H1 (cell line): ENCODE results near the gene PRDM4. TPM values are rescaled to one million over a fixed set of nuclear protein-coding genes. Genes with fewer than 3 reads are reported as not detected.

Source experiments
- ASH2L ChIP-seq: fragments of 200-600, 300-600 bp; sonication (generic); IDR thresholded peaks from one replicate; pipeline ENCODE4 v1.7.1; 2017; ENCODE audit warnings: low read length
- ATF3 ChIP-seq: IDR thresholded peaks from 2 replicates; pipeline ENCODE4 v1.6.1; 2011; ENCODE audit warnings: low read depth, mild to moderate bottlenecking, low read length; ENCODE audit not compliant: insufficient read depth
- BACH1 ChIP-seq: IDR thresholded peaks from 2 replicates; pipeline ENCODE4 v1.6.1; 2012; ENCODE audit warnings: low read length, improper control_type of control experiment
- CHD2 ChIP-seq: IDR thresholded peaks from 2 replicates; pipeline ENCODE4 v1.6.1; 2012; ENCODE audit warnings: low read length, improper control_type of control experiment
- CTCF ChIP-seq, 3 experiments: IDR thresholded peaks; 1 replicate in 2 of 3; 2 replicates in 1 of 3; pipeline versions ENCODE4 v1.5.1 to v1.6.1; 2011; ENCODE audit warnings: low read length in 3 of 3, mild to moderate bottlenecking in 3 of 3, inconsistent platforms in 2 of 3, low read depth in 1 of 3, moderate library complexity in 1 of 3; ENCODE audit not compliant: insufficient read depth in 1 of 3; ENCODE audit errors: control extremely low read depth in 1 of 3
- E2F6 ChIP-seq: IDR thresholded peaks from 2 replicates; pipeline ENCODE4 v1.6.1; 2012; ENCODE audit warnings: inconsistent platforms
- EP300 ChIP-seq, 2 experiments: IDR thresholded peaks; 1 replicate in 1 of 2; 2 replicates in 1 of 2; pipeline ENCODE4 v1.6.1; 2011 to 2012; ENCODE audit warnings: low read depth in 2 of 2, low read length in 2 of 2, mild to moderate bottlenecking in 2 of 2, borderline replicate concordance in 1 of 2, inconsistent platforms in 1 of 2, moderate library complexity in 1 of 2
- HDAC2 ChIP-seq, 2 experiments: fragments of 300-600 bp in 1 of 2; sonication (generic) in 1 of 2; IDR thresholded peaks; 2 replicates each; pipeline ENCODE4 v1.6.1; 2011 to 2012; ENCODE audit warnings: low read depth in 2 of 2, low read length in 2 of 2, mild to moderate bottlenecking in 2 of 2, moderate library complexity in 2 of 2, borderline replicate concordance in 1 of 2, inconsistent platforms in 1 of 2
- KDM4A ChIP-seq: IDR thresholded peaks from one replicate; pipeline ENCODE4 v1.7.1; 2012; ENCODE audit warnings: low read depth, mild to moderate bottlenecking, moderate library complexity, low read length, inconsistent platforms; ENCODE audit not compliant: severe bottlenecking
- NRF1 ChIP-seq: IDR thresholded peaks from 2 replicates; pipeline ENCODE4 v1.6.1; 2011; ENCODE audit warnings: mild to moderate bottlenecking, low read depth, low read length, improper control_type of control experiment
- PHF8 ChIP-seq: fragments of 200-600 bp; sonication (generic); conservative IDR thresholded peaks from 2 replicates; pipeline ENCODE4 v1.7.1; 2012; ENCODE audit warnings: low read depth, mild to moderate bottlenecking, inconsistent platforms, low read length, moderate library complexity
- POLR2A ChIP-seq, 2 experiments: IDR thresholded peaks; 1 replicate in 1 of 2; 2 replicates in 1 of 2; pipeline ENCODE4 v1.6.1; 2011; ENCODE audit warnings: low read depth in 2 of 2, low read length in 2 of 2, mild to moderate bottlenecking in 2 of 2; ENCODE audit errors: control extremely low read depth in 1 of 2
- RBBP5 ChIP-seq: IDR thresholded peaks from 2 replicates; pipeline ENCODE4 v1.7.1; 2012; ENCODE audit warnings: low read depth, mild to moderate bottlenecking, inconsistent platforms, low read length, moderate library complexity, borderline replicate concordance
- RXRA ChIP-seq: IDR thresholded peaks from 2 replicates; pipeline ENCODE4 v1.6.1; 2011; ENCODE audit warnings: low read depth, mild to moderate bottlenecking, low read length, moderate library complexity; ENCODE audit not compliant: insufficient read depth
- SRF ChIP-seq: IDR thresholded peaks from 2 replicates; pipeline ENCODE4 v1.6.1; 2011; ENCODE audit warnings: mild to moderate bottlenecking, low read depth, low read length, moderate library complexity
- TAF1 ChIP-seq: IDR thresholded peaks from 2 replicates; pipeline ENCODE4 v1.6.1; 2011; ENCODE audit warnings: mild to moderate bottlenecking, low read depth, low read length
- TAF7 ChIP-seq: optimal IDR thresholded peaks from 2 replicates; pipeline ENCODE3; 2011; ENCODE audit warnings: low read depth, mild to moderate bottlenecking, inconsistent platforms, low read length, moderate library complexity, borderline replicate concordance
- YY1 ChIP-seq: IDR thresholded peaks from 2 replicates; pipeline ENCODE4 v1.6.1; 2011; ENCODE audit warnings: low read depth, mild to moderate bottlenecking, low read length
- ZNF274 ChIP-seq: IDR thresholded peaks from 2 replicates; pipeline ENCODE4 v1.7.0; 2012; ENCODE audit warnings: low read length, borderline replicate concordance; ENCODE audit errors: extremely low read depth
- polyA plus RNA-seq, 7 experiments: library from polyadenylated mRNA; depleted of rRNA in 3 of 7; stranded (reverse) in 5 of 7; unstranded in 2 of 7; fragments of >200 nt in 5 of 7; fragments of 200-250 nt in 2 of 7; gene quantifications; 1 replicate in 5 of 7; 2 replicates in 1 of 7; 4 replicates in 1 of 7; pipeline versions ENCODE4 v1.2.1 to v1.2.3, GENCODE V29; 2011 to 2013; ENCODE audit warnings: missing spikeins in 2 of 7, mixed read lengths in 2 of 7
- total RNA-seq: library from RNA; stranded (reverse); fragmentation: NEBNext Ultra II Directional; extraction: Animal tissue kit (Norgen Biotek cat#: 25700); gene quantifications from 2 replicates; pipeline ENCODE4 v1.2.1, GENCODE V29; 2021

Gene PRDM4
- total and polyA plus RNA-seq, 2 of the 8 experiments (the other 6 are each of a cell fraction or from before 2014, with no cell fraction given) = 10.1 to 17.5 TPM

- TF ChIP-seq KDM4A (peak; percentile 81), TAF1 (peak; percentile 64), PHF8 (peak; percentile 89), RBBP5 (peak; percentile 89), SRF (peak; percentile 92), POLR2A (IDR thresholded peaks at IDR 0.05; ENCODE audit: control extremely low read depth in 1 of 2, low read depth in 2 of 2, low read length in 2 of 2) (peak in 1 of 2 experiments; percentile 58; a peak in 1 of 3 replicates), HDAC2 (IDR thresholded peaks at IDR 0.05; ENCODE audit: borderline replicate concordance in 1 of 2, low read depth in 2 of 2, low read length in 2 of 2) (0 out of 4 replicates have a peak, but pooled peaks of 1 of the 2 experiments have one; percentile 47), CTCF (IDR thresholded peaks at IDR 0.05; ENCODE audit: control extremely low read depth in 1 of 3, insufficient read depth in 1 of 3, low read depth in 1 of 3, low read length in 3 of 3) (peak; percentile 62 to 85 (median 62)), ATF3 (peak; percentile 59; the same call in 1 of the 2 replicates), RXRA (no peak), EP300 (IDR thresholded peaks at IDR 0.05; ENCODE audit: borderline replicate concordance in 1 of 2, low read depth in 2 of 2, low read length in 2 of 2) (0 out of 3 replicates have a peak, but pooled peaks of 1 of the 2 experiments have one; percentile 12), E2F6 (0 out of 2 replicates have a peak, but pooled peaks have one; percentile 5), TAF7 (peak; percentile 32), BACH1 (peak; percentile 66; the same call in 1 of the 2 replicates), ASH2L (peak; percentile 57), ZNF274 (no peak), CHD2 (peak; percentile 67; the same call in 1 of the 2 replicates), YY1 (peak; percentile 48; the same call in 1 of the 2 replicates), NRF1 (peak; percentile 85)
Measured at GRCh38 chr12:107760809-107761501, at the start of gene PRDM4 (continued).
